ENCODE data around the gene FYTTD1. TPM values are rescaled to one million over a fixed set of nuclear protein-coding genes. Genes with fewer than 3 reads are reported as not detected.
A peak's percentile ranks its signal among the peaks of the same experiment; 100 is the strongest.

FYTTD1 gene
- polyA plus RNA-seq, 1 donor from 2014 or later = 87.0 TPM

DNA sequence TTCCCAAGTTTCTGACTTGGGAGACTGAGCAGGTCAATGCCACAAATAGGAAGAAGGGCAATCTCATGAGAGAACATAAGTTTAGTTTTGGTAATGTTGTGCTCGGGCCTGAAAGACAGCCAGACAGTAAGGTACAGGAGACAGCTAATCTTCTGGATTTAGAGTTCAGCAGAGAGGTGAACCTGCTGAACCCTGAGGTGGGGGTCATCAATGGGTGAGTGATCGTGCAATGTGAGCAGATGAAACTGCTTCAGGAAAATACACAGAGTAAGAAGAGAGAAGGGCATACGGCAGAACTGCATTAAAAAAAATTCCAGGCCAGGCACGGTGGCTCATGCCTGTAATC is 36.2 kb upstream of the FYTTD1 start:
- H3K27me3 ChIP-seq (ENCODE audit: insufficient read depth, low read depth, low read length) = no peaks in the 10 kb centered on the region
- H3K36me3 ChIP-seq (ENCODE audit: insufficient read depth, low read length) = no peaks in the 10 kb centered on the region
- H3K9me2 ChIP-seq (ENCODE audit: insufficient read depth, low read length) = no peaks in the 10 kb centered on the region
- no peaks in the 10 kb centered on the region for H3F3A ChIP-seq (ENCODE audit: insufficient read depth, low read length, poor library complexity, severe bottlenecking)
- peak overlapping the region; percentile 87 for H3K27ac ChIP-seq (ENCODE audit: low read length)
- no peak overlapping the region for H2AFZ ChIP-seq (ENCODE audit: low read depth, low read length)
- H3K79me2 ChIP-seq (replicated peaks; ENCODE audit: insufficient read depth, low read length) = no peaks in the 10 kb centered on the region
- H3K9me3 ChIP-seq (ENCODE audit: low read length) = no peaks in the 10 kb centered on the region
- H3K4me3 ChIP-seq (ENCODE audit: low read length) = no peak overlapping the region
- no peak overlapping the region for H3K4me2 ChIP-seq (ENCODE audit: low read length)
- peak overlapping the region; percentile 62 for H3K9ac ChIP-seq (ENCODE audit: low read length)
- TF ChIP-seq, protein P1, sequence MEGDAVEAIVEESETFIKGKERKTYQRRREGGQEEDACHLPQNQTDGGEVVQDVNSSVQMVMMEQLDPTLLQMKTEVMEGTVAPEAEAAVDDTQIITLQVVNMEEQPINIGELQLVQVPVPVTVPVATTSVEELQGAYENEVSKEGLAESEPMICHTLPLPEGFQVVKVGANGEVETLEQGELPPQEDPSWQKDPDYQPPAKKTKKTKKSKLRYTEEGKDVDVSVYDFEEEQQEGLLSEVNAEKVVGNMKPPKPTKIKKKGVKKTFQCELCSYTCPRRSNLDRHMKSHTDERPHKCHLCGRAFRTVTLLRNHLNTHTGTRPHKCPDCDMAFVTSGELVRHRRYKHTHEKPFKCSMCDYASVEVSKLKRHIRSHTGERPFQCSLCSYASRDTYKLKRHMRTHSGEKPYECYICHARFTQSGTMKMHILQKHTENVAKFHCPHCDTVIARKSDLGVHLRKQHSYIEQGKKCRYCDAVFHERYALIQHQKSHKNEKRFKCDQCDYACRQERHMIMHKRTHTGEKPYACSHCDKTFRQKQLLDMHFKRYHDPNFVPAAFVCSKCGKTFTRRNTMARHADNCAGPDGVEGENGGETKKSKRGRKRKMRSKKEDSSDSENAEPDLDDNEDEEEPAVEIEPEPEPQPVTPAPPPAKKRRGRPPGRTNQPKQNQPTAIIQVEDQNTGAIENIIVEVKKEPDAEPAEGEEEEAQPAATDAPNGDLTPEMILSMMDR (IDR thresholded peaks at IDR 0.05; ENCODE audit: poor library complexity, severe bottlenecking) = no peak
- TF ChIP-seq MXI1 (conservative IDR thresholded peaks at IDR 0.05; ENCODE audit: poor library complexity, severe bottlenecking) = no peak
- TF ChIP-seq EP300 (conservative IDR thresholded peaks at IDR 0.05; ENCODE audit: poor library complexity, severe bottlenecking) = no peak
- TF ChIP-seq POLR2AphosphoS5 (IDR thresholded peaks at IDR 0.05) = no peak
- TF ChIP-seq TAF1 (IDR thresholded peaks at IDR 0.05; ENCODE audit: low read depth) = no peak
- H4K20me1 ChIP-seq (ENCODE audit: insufficient read depth) = no peaks in the 10 kb centered on the region

- H3K9me2 ChIP-seq (ENCODE audit: insufficient read depth, low read length) = no peaks in the 10 kb centered on the region
- no peak overlapping the region for H3K4me3 ChIP-seq (ENCODE audit: low read length)
- no peaks in the 10 kb centered on the region for H3F3A ChIP-seq (ENCODE audit: insufficient read depth, low read length, poor library complexity, severe bottlenecking)
- no peak overlapping the region for H3K27ac ChIP-seq (ENCODE audit: low read length)
- H3K27me3 ChIP-seq (ENCODE audit: insufficient read depth, low read depth, low read length) = no peaks in the 10 kb centered on the region
- TF ChIP-seq TAF1 (IDR thresholded peaks at IDR 0.05; ENCODE audit: low read depth) (no peak), MXI1 (conservative IDR thresholded peaks at IDR 0.05; ENCODE audit: poor library complexity, severe bottlenecking) (no peak), POLR2AphosphoS5 (IDR thresholded peaks at IDR 0.05) (no peak), EZH2 (IDR thresholded peaks at IDR 0.05; ENCODE audit: borderline replicate concordance, insufficient read depth, low read length, poor library complexity, severe bottlenecking) (no peak), SMC3 (conservative IDR thresholded peaks at IDR 0.05; ENCODE audit: poor library complexity) (no peak), EP300 (conservative IDR thresholded peaks at IDR 0.05; ENCODE audit: poor library complexity, severe bottlenecking) (no peak), RAD21 (conservative IDR thresholded peaks at IDR 0.05) (no peak)
- TF ChIP-seq, protein P2, sequence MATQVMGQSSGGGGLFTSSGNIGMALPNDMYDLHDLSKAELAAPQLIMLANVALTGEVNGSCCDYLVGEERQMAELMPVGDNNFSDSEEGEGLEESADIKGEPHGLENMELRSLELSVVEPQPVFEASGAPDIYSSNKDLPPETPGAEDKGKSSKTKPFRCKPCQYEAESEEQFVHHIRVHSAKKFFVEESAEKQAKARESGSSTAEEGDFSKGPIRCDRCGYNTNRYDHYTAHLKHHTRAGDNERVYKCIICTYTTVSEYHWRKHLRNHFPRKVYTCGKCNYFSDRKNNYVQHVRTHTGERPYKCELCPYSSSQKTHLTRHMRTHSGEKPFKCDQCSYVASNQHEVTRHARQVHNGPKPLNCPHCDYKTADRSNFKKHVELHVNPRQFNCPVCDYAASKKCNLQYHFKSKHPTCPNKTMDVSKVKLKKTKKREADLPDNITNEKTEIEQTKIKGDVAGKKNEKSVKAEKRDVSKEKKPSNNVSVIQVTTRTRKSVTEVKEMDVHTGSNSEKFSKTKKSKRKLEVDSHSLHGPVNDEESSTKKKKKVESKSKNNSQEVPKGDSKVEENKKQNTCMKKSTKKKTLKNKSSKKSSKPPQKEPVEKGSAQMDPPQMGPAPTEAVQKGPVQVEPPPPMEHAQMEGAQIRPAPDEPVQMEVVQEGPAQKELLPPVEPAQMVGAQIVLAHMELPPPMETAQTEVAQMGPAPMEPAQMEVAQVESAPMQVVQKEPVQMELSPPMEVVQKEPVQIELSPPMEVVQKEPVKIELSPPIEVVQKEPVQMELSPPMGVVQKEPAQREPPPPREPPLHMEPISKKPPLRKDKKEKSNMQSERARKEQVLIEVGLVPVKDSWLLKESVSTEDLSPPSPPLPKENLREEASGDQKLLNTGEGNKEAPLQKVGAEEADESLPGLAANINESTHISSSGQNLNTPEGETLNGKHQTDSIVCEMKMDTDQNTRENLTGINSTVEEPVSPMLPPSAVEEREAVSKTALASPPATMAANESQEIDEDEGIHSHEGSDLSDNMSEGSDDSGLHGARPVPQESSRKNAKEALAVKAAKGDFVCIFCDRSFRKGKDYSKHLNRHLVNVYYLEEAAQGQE (IDR thresholded peaks at IDR 0.05; ENCODE audit: borderline replicate concordance) = no peak
- TF ChIP-seq, protein P1 (IDR thresholded peaks at IDR 0.05; ENCODE audit: poor library complexity, severe bottlenecking) = no peak
- H3K4me2 ChIP-seq (ENCODE audit: low read length) = no peak overlapping the region
- H3K79me2 ChIP-seq (replicated peaks; ENCODE audit: insufficient read depth, low read length) = no peaks in the 10 kb centered on the region
- H3K9me3 ChIP-seq (ENCODE audit: low read length) = no peaks in the 10 kb centered on the region
- no peak overlapping the region for H3K9ac ChIP-seq (ENCODE audit: low read length)
- no peaks in the 10 kb centered on the region for H3K36me3 ChIP-seq (ENCODE audit: insufficient read depth, low read length)
- H4K20me1 ChIP-seq (ENCODE audit: insufficient read depth) = no peaks in the 10 kb centered on the region
- H2AFZ ChIP-seq (ENCODE audit: low read depth, low read length) = no peak overlapping the region
Measured at GRCh38 chr3:197714251-197714650, 35.4 kb upstream of the FYTTD1 start.

Data from neural cell (in vitro differentiated cells).